DOHH2 (cell line): ENCODE data around the gene TNRC6C.

ENCODE experiments used
- EZH2phosphoT487 ChIP-seq: fragments of 200-600 bp; sonication (generic); IDR thresholded peaks from 2 replicates; pipeline ENCODE4 v1.6.1; 2017; ENCODE audit warnings: borderline replicate concordance, mild to moderate bottlenecking, antibody characterized with exemption, low read length, moderate library complexity, mixed read lengths
- TF ChIP-seq, protein P1 (sequence below): fragments of 200-600 bp; sonication (generic); IDR thresholded peaks from one replicate; pipeline ENCODE4 v1.5.1; 2014; ENCODE audit warnings: antibody characterized with exemption, mild to moderate bottlenecking, low read depth, low read length; ENCODE audit not compliant: poor library complexity, severe bottlenecking

DNA sequence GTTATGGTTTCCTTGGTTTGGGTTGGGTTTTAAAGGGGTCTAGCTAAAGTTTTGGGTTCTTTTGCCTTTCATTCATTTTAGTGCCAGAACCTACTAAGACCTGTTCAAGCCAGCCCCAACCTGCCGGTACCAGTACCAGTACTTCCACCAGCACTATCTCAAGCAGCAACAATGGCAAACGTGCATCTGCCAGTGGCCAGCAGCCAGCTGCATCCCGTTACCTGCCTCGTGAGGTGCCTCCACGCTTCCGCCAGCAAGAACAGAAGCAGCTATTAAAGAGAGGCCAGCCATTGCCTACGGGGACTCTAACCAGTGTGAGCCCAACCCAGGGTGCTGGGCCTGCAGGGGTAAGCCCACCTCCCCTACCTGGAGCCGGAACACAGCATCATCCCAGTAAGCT, 72.9 kb downstream of the TNRC6C start:
- TF ChIP-seq, protein P1, sequence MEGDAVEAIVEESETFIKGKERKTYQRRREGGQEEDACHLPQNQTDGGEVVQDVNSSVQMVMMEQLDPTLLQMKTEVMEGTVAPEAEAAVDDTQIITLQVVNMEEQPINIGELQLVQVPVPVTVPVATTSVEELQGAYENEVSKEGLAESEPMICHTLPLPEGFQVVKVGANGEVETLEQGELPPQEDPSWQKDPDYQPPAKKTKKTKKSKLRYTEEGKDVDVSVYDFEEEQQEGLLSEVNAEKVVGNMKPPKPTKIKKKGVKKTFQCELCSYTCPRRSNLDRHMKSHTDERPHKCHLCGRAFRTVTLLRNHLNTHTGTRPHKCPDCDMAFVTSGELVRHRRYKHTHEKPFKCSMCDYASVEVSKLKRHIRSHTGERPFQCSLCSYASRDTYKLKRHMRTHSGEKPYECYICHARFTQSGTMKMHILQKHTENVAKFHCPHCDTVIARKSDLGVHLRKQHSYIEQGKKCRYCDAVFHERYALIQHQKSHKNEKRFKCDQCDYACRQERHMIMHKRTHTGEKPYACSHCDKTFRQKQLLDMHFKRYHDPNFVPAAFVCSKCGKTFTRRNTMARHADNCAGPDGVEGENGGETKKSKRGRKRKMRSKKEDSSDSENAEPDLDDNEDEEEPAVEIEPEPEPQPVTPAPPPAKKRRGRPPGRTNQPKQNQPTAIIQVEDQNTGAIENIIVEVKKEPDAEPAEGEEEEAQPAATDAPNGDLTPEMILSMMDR, result no peak
- no peak for TF ChIP-seq EZH2phosphoT487
